Stomach (tissue), 9 donors: ENCODE measurements around the gene COL13A1. TPM values are rescaled to one million over a fixed set of nuclear protein-coding genes. Genes with fewer than 3 reads are reported as not detected.

Source experiments
- DNase-seq, 2 donors: peaks; one replicate each; pipeline versions ENCODE4 v3.0.0 to v3.0.0-alpha.2; 2013 to 2019
- H3K27ac ChIP-seq, 5 donors: fragments of 200-600 bp in 4 of 5; sonication (generic) in 4 of 5; one replicate each; pipeline ENCODE4 v1.5.1; 2013 to 2019; ENCODE audit warnings: mild to moderate bottlenecking in 1 of 5, moderate library complexity in 1 of 5
- H3K27me3 ChIP-seq, 3 donors: fragments of 200-600 bp; sonication (generic); one replicate each; pipeline ENCODE4 v1.5.1; 2017 to 2019; ENCODE audit warnings: mixed run types in 1 of 3
- H3K36me3 ChIP-seq, 4 donors: fragments of 200-600 bp; sonication (generic); 1 replicate in 3 of 4; 2 replicates in 1 of 4; pipeline ENCODE4 v1.5.1; 2016 to 2019
- H3K4me1 ChIP-seq, 4 donors: fragments of 200-600 bp; sonication (generic); one replicate each; pipeline ENCODE4 v1.5.1; 2016 to 2019
- H3K4me3 ChIP-seq, 4 donors: fragments of 200-600 bp; sonication (generic) in 3 of 4; one replicate each; pipeline ENCODE4 v1.5.1; 2016 to 2019; ENCODE audit warnings: mild to moderate bottlenecking in 1 of 4
- H3K9me3 ChIP-seq, 4 donors: fragments of 200-600 bp; sonication (generic); one replicate each; pipeline ENCODE4 v1.5.1; 2016 to 2019
- CTCF ChIP-seq, 7 experiments: fragments of 450-650 bp in 4 of 7; fragments of 200-600 bp in 3 of 7; sonication (generic) in 3 of 7; IDR thresholded peaks; one replicate each; pipeline ENCODE4 v1.5.1; 2016 to 2019; ENCODE audit warnings: antibody characterized with exemption in 7 of 7, control low read depth in 2 of 7, mild to moderate bottlenecking in 1 of 7
- EP300 ChIP-seq: sonication (generic); formaldehyde crosslinking; IDR thresholded peaks from one replicate; pipeline ENCODE4 v1.6.1; 2017; ENCODE audit warnings: antibody characterized with exemption
- POLR2A ChIP-seq, 4 donors: fragments of 450-650 bp; IDR thresholded peaks; one replicate each; pipeline ENCODE4 v1.6.1; 2016; ENCODE audit warnings: antibody characterized with exemption in 4 of 4, control low read depth in 2 of 4, mild to moderate bottlenecking in 1 of 4, moderate library complexity in 1 of 4
- POLR2AphosphoS5 ChIP-seq, 3 donors: sonication (generic); formaldehyde crosslinking; IDR thresholded peaks; one replicate each; pipeline ENCODE4 v1.6.1; 2016; ENCODE audit warnings: antibody characterized with exemption in 3 of 3
- WGBS, 5 donors: extraction: QIAGEN DNeasy Blood & Tissue Kit in 3 of 5; methylation state at CpG; one replicate each; pipeline versions ENCODE4 v1.1.5 to v1.1.7; 2013 to 2018; 5-methylcytosine and 5-hydroxymethylcytosine counted together
- intact Hi-C: fragments of 100-400 bp; cut with DNase I; formaldehyde crosslinking; loops from one replicate; pipeline ENCODE4 v1.15.1; 2023; ENCODE audit warnings: low total_unique reads
- polyA plus RNA-seq, 3 donors: library from polyadenylated mRNA; stranded (reverse); fragments of 200-250 nt; gene quantifications; one replicate each; pipeline ENCODE4 v1.2.3, GENCODE V29; 2013
- total RNA-seq, 5 donors: library from RNA; depleted of rRNA; stranded (reverse); fragments of >200 nt; gene quantifications; one replicate each; pipeline versions ENCODE4 v1.1.0 to v1.2.3, GENCODE V29; 2014 to 2016
- donor health status: healthy with polysubstance abuse.
- donor health status: Bipolar disorder and iron deficiency.
- donor health status: healthy.

Gene COL13A1
- total and polyA plus RNA-seq, 8 donors, result 0.58 to 9.9 (median 6.9) TPM

DNA sequence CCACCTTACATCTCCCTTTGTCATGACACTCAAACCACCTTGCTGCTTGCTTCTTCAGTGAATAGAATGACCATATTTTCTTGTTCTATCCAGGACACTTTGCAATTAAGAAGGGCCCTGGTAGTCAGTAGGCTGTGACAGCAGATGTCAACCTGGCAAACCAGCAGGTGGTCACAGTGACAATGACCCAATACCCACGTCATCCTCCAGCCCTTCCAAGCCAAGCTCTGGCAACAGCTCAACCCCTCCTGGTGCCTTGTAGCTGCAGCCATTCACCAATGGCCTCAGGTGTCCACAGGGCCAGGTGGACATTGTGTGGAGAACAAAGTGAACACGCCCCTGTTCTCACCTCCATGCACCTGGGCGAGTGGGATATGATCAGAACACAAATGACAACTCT, 163.4 kb downstream of the COL13A1 start:
- H3K9me3 ChIP-seq, result no peaks in the 10 kb centered on the region
- intact Hi-C loops, result no loop called here
- no peak for DNase-seq
- no peak overlapping the region for H3K4me3 ChIP-seq
- TF ChIP-seq POLR2A (IDR thresholded peaks at IDR 0.05), result no peak
- no peak for TF ChIP-seq CTCF (IDR thresholded peaks at IDR 0.05)
- no peak for TF ChIP-seq POLR2AphosphoS5 (IDR thresholded peaks at IDR 0.05)
- no peak for TF ChIP-seq EP300
- no peak overlapping the region for H3K27ac ChIP-seq
- H3K4me1 ChIP-seq, result peaks cover 0 to 7% (median 0%) of the 10 kb centered on the region in 4 donors
- 53 to 72% (median 63%) methylated on average over 3 of the region's 3 CpGs for WGBS, 5 donors
- no peaks in the 10 kb centered on the region for H3K36me3 ChIP-seq
- H3K27me3 ChIP-seq, result peaks cover 0 to 6% (median 0%) of the 10 kb centered on the region in 3 donors

GRCh38 chr10:69965919-69966662, 164.4 kb downstream of the COL13A1 start:
- peaks cover 0 to 5% (median 0%) of the 10 kb centered on the region in 4 donors for H3K4me1 ChIP-seq

GRCh38 chr10:69968830-69969229, 167.1 kb downstream of the COL13A1 start:
- WGBS, 5 donors, result 54 to 70% (median 58%) methylated on average over 3 of the region's 3 CpGs
- intact Hi-C loops, result no loop called here
- peak; percentile 18 to 38 for DNase-seq

More at GRCh38 chr10:69965919-69966662, 164.4 kb downstream of the COL13A1 start:
- DNase-seq, result peak in 1 of 2 donors; percentile 19
- TF ChIP-seq POLR2A (IDR thresholded peaks at IDR 0.05), result no peak
- no peak for TF ChIP-seq EP300
- no peak for TF ChIP-seq CTCF (IDR thresholded peaks at IDR 0.05)
- no peak for TF ChIP-seq POLR2AphosphoS5 (IDR thresholded peaks at IDR 0.05)
- Histone ChIP-seq H3K27ac (no peak overlapping the region), H3K27me3 (peaks cover 0 to 6% (median 0%) of the 10 kb centered on the region in 3 donors), H3K9me3 (no peaks in the 10 kb centered on the region), H3K4me3 (no peak overlapping the region), H3K36me3 (no peaks in the 10 kb centered on the region)
- WGBS, 5 donors, result 56 to 71% (median 65%) methylated on average over 14 of the region's 14 CpGs
- intact Hi-C loops, result no loop called here

DNA sequence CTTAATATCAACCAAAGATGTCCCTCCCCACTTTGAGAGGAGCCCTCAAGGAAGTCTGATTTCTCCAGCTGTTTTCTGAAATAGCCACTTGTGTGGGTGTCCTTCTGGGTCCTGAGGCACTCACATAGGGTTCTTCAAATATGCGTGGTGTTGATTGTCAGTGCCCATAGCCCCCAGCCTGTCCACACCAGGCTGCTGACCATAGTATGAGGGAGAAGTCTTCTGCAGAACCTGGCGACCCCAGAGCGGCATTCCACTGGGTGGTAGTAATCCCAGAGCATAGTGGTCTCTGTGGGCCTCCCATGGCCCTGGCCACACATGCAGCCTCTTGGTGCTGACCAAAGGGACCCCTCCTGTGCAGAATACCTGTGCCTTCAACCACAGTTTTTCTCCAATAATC, 168.3 kb downstream of the COL13A1 start:
- 78 to 92% (median 87%) methylated on average over 3 of the region's 3 CpGs for WGBS, 5 donors
- Histone ChIP-seq H3K9me3 (no peaks in the 10 kb centered on the region), H3K36me3 (no peaks in the 10 kb centered on the region), H3K27ac (no peak overlapping the region), H3K4me3 (no peak overlapping the region), H3K27me3 (no peaks in the 10 kb centered on the region), H3K4me1 (peaks cover 0 to 13% (median 3%) of the 10 kb centered on the region in 4 donors)
- no peak for TF ChIP-seq CTCF (IDR thresholded peaks at IDR 0.05)
- no peak for TF ChIP-seq POLR2A (IDR thresholded peaks at IDR 0.05)
- TF ChIP-seq POLR2AphosphoS5 (IDR thresholded peaks at IDR 0.05), result no peak
- TF ChIP-seq EP300, result no peak
- peak in 1 of 2 donors; percentile 13 for DNase-seq
- intact Hi-C loops, result no loop called here

More at GRCh38 chr10:69968830-69969229, 167.1 kb downstream of the COL13A1 start:
- Histone ChIP-seq H3K4me3 (no peak overlapping the region), H3K36me3 (no peaks in the 10 kb centered on the region), H3K27me3 (peaks cover 0 to 6% (median 0%) of the 10 kb centered on the region in 3 donors), H3K27ac (no peak overlapping the region), H3K9me3 (no peaks in the 10 kb centered on the region), H3K4me1 (peaks cover 0 to 6% (median 3%) of the 10 kb centered on the region in 4 donors)
- TF ChIP-seq CTCF (IDR thresholded peaks at IDR 0.05), result peak in 1 of 7 experiments; percentile 5
- TF ChIP-seq POLR2A (IDR thresholded peaks at IDR 0.05), result no peak
- TF ChIP-seq EP300, result no peak
- TF ChIP-seq POLR2AphosphoS5 (IDR thresholded peaks at IDR 0.05), result no peak
